HepG2 (cell line): ENCODE results near the gene ZNF385B. TPM values are rescaled to one million over a fixed set of nuclear protein-coding genes. Genes with fewer than 3 reads are reported as not detected.

Experiments
- ATAD3A ChIP-seq: sonication (generic); formaldehyde crosslinking; IDR thresholded peaks from 2 replicates; pipeline ENCODE4 v1.4.0; 2020; ENCODE audit warnings: missing genetic modification reagents
- ATF7 ChIP-seq, 2 experiments: fragments of 450-650 bp in 1 of 2; sonication (generic) in 1 of 2; formaldehyde crosslinking in 1 of 2; IDR thresholded peaks; 2 replicates each; pipeline versions ENCODE4 v1.4.0 to v1.6.1; 2016 to 2020; ENCODE audit warnings: antibody characterized with exemption in 1 of 2, mild to moderate bottlenecking in 1 of 2, missing genetic modification reagents in 1 of 2
- EP300 ChIP-seq, 3 experiments: sonication (generic) in 1 of 3; formaldehyde crosslinking in 1 of 3; IDR thresholded peaks; 2 replicates each; pipeline versions ENCODE4 v1.5.1 to v1.6.1; 2011 to 2020; ENCODE audit warnings: low read depth in 2 of 3, low read length in 2 of 3, borderline replicate concordance in 1 of 3, improper control_type of control experiment in 1 of 3, mild to moderate bottlenecking in 1 of 3, missing genetic modification reagents in 1 of 3, moderate library complexity in 1 of 3
- ERF ChIP-seq: IDR thresholded peaks from 2 replicates; pipeline ENCODE4 v1.6.1; 2018; ENCODE audit warnings: missing biosample characterization, missing genetic modification reagents
- FOSL2 ChIP-seq: sonication (generic); formaldehyde crosslinking; IDR thresholded peaks from 2 replicates; pipeline ENCODE4 v1.4.0; 2020; ENCODE audit warnings: missing genetic modification reagents
- PCBP1 ChIP-seq: fragments of 200-400 bp; formaldehyde crosslinking; IDR thresholded peaks from 2 replicates; pipeline ENCODE4 v1.6.1; 2017; ENCODE audit warnings: mild to moderate bottlenecking, low read depth, low read length, borderline replicate concordance
- SALL1 ChIP-seq: sonication (generic); formaldehyde crosslinking; IDR thresholded peaks from 2 replicates; pipeline ENCODE4 v1.8.0; 2022; ENCODE audit warnings: mild to moderate bottlenecking, missing genetic modification reagents
- SALL2 ChIP-seq: sonication (generic); formaldehyde crosslinking; IDR thresholded peaks from 2 replicates; pipeline ENCODE4 v1.8.1; 2023; ENCODE audit warnings: mild to moderate bottlenecking, missing genetic modification reagents, inconsistent platforms
- TRIM24 ChIP-seq: sonication (generic); formaldehyde crosslinking; IDR thresholded peaks from 2 replicates; pipeline ENCODE4 v1.8.0; 2022; ENCODE audit warnings: mild to moderate bottlenecking, missing genetic modification reagents
- ZBTB33 ChIP-seq: sonication (generic); formaldehyde crosslinking; IDR thresholded peaks from 2 replicates; pipeline ENCODE4 v1.4.0; 2020; ENCODE audit warnings: missing genetic modification reagents
- ZBTB4 ChIP-seq: sonication (generic); formaldehyde crosslinking; IDR thresholded peaks from 2 replicates; pipeline ENCODE4 v1.4.0; 2020; ENCODE audit warnings: missing genetic modification reagents, mild to moderate bottlenecking, borderline replicate concordance
- ZMYM4 ChIP-seq: sonication (generic); formaldehyde crosslinking; IDR thresholded peaks from 2 replicates; pipeline ENCODE4 v1.8.1; 2023; ENCODE audit warnings: mild to moderate bottlenecking, missing genetic modification reagents
- ZNF503 ChIP-seq: sonication (generic); formaldehyde crosslinking; IDR thresholded peaks from 2 replicates; pipeline ENCODE4 v1.4.0; 2020; ENCODE audit warnings: missing genetic modification reagents
- polyA plus RNA-seq, 8 experiments: library from polyadenylated mRNA; depleted of rRNA in 3 of 8; stranded (reverse) in 7 of 8; unstranded in 1 of 8; fragments of >200 nt; fragmentation: Illumina TruSeq in 4 of 8; extraction: Trizol in 4 of 8; gene quantifications; 2 replicates each; pipeline versions ENCODE4 v1.2.1 to v1.2.3, GENCODE V29; 2011 to 2016; ENCODE audit warnings: low read depth in 4 of 8, missing spikeins in 1 of 8, mixed read lengths in 1 of 8; ENCODE audit not compliant: insufficient read depth in 1 of 8
- total RNA-seq, 5 experiments: library from RNA; depleted of rRNA; stranded (reverse); fragments of >200 nt; fragmentation: Illumina TruSeq; extraction: Trizol; gene quantifications; 2 replicates each; pipeline ENCODE4 v1.2.3, GENCODE V29; 2016; ENCODE audit warnings: low read depth in 1 of 5

ZNF385B gene
- total and polyA plus RNA-seq, 2 of the 13 experiments (the other 11 are each of a cell fraction or from before 2014, with no cell fraction given), result 3.3 to 6.7 TPM

GRCh38 chr2:179545024-179545423, 316.4 kb downstream of the ZNF385B start (continued):
- TF ChIP-seq ZBTB4 (CRISPR knock-in tag), result 0 out of 2 replicates have a peak, but pooled peaks have one; percentile 78
- TF ChIP-seq FOSL2 (CRISPR knock-in tag), result 0 out of 2 replicates have a peak, but pooled peaks have one; percentile 12
- TF ChIP-seq SALL2 (CRISPR knock-in tag), result no peak
- TF ChIP-seq ZNF503 (CRISPR knock-in tag), result no peak
- no peak for TF ChIP-seq PCBP1
- no peak for TF ChIP-seq ATF7 (IDR thresholded peaks at IDR 0.05)
- no peak for TF ChIP-seq ATF7 (CRISPR knock-in tag; IDR thresholded peaks at IDR 0.05)
- TF ChIP-seq SALL1 (CRISPR knock-in tag), result 0 out of 2 replicates have a peak, but pooled peaks have one; percentile 15
- TF ChIP-seq ZMYM4 (CRISPR knock-in tag), result peak; percentile 50
- no peak for TF ChIP-seq ZBTB33 (CRISPR knock-in tag)
- TF ChIP-seq ERF, result no peak
- TF ChIP-seq ATAD3A (CRISPR knock-in tag), result no peak
- no peak for TF ChIP-seq EP300 (IDR thresholded peaks at IDR 0.05; ENCODE audit: low read depth in 2 of 2, low read length in 2 of 2)
- no peak for TF ChIP-seq EP300 (CRISPR knock-in tag; IDR thresholded peaks at IDR 0.05; ENCODE audit: borderline replicate concordance)
- TF ChIP-seq TRIM24 (CRISPR knock-in tag), result no peak
